Measurements from ENCODE around the gene CENPH.

CENPH gene

DNA sequence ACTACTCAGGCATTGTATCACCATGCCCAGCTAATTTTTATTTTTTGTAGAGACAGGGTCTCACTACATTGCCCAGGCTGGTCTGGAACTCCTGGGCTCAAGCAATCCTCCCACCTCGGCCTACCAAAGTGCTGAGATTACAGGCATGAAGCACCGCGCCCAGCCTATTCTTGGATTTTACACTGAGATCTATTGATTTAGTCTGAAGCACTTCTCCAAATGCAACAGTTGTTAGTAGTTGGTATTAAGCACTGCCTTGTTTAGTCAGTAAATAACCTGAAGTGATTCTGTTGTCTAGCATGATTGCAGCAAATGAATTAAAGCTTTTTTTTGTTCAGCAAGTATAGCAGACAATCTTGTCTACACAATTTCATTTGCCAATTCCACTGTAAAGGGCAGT, 31.3 kb upstream of the CENPH start:
- H3K9ac ChIP-seq (ENCODE audit: low read length), result no peak overlapping the region
- H3K79me2 ChIP-seq (ENCODE audit: control insufficient read depth, insufficient read depth, low read length, poor library complexity), result no peaks in the 10 kb centered on the region
- no CpG with 5 or more reads among the region's 3 CpGs for whole genome bisulfite sequencing (ENCODE audit: extremely low coverage, insufficient coverage, insufficient read length)
- no peak overlapping the region for H3K4me3 ChIP-seq (ENCODE audit: low read depth, low read length)
- no peak overlapping the region for H4K12ac ChIP-seq (ENCODE audit: low read depth, low read length)
- H3K23ac ChIP-seq (ENCODE audit: low read length), result no peak overlapping the region
- no peaks in the 10 kb centered on the region for H3K36me3 ChIP-seq (ENCODE audit: control insufficient read depth in 1 of 2, insufficient read depth in 2 of 2, low read length in 2 of 2)
- H3K4me2 ChIP-seq (ENCODE audit: low read length), result no peak overlapping the region
- no peak overlapping the region for H3K14ac ChIP-seq (ENCODE audit: low read length)
- H3K18ac ChIP-seq (ENCODE audit: low read length), result no peak overlapping the region
- no peaks in the 10 kb centered on the region for H3K4me1 ChIP-seq (ENCODE audit: control insufficient read depth in 1 of 2, insufficient read depth in 2 of 2, low read length in 2 of 2)
- H2BK12ac ChIP-seq (ENCODE audit: low read length), result no peak overlapping the region
- H2AFZ ChIP-seq (ENCODE audit: insufficient read depth, low read length, poor library complexity), result no peak overlapping the region
- H2AK5ac ChIP-seq (ENCODE audit: low read length), result no peak overlapping the region
- no peaks in the 10 kb centered on the region for H3K9me3 ChIP-seq (ENCODE audit: insufficient read depth, low read depth, low read length)
- no peaks in the 10 kb centered on the region for H3K27me3 ChIP-seq (ENCODE audit: insufficient read depth, low read length)
- no peak overlapping the region for H2BK5ac ChIP-seq (ENCODE audit: low read depth, low read length, poor library complexity)
- H3K27ac ChIP-seq (ENCODE audit: low read depth, low read length), result no peak overlapping the region
- H3K4ac ChIP-seq (ENCODE audit: low read depth, low read length), result no peak overlapping the region
- H4K91ac ChIP-seq (ENCODE audit: low read depth, low read length), result no peak overlapping the region
- no peak overlapping the region for H4K8ac ChIP-seq (ENCODE audit: low read depth, low read length)
- H2BK120ac ChIP-seq (ENCODE audit: insufficient read depth, low read length, poor library complexity), result no peak overlapping the region
- no peaks in the 10 kb centered on the region for H3K79me1 ChIP-seq (ENCODE audit: low read length)
- no peak for DNase-seq

DNA sequence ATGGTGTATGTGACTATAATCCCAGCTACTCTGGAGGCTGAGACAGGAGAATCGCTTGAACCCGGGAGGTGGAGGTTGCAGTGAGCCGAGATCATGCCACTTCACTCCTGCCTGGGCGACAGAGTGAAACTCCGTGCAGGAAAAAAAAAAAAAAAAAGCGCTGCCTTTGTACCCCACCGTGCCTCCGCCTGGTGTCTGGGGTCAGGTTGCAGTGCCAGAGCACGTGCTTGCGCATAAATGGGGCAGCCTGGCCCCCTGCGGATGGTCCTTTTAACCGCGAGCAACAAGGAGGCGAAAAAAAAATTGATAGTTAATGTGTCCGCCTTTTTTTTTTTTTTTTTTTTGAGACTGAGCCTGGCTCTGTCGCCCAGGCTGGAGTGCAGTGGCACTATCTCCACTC, 28.7 kb upstream of the CENPH start:
- H3K79me1 ChIP-seq (ENCODE audit: low read length), result no peaks in the 10 kb centered on the region
- no peak overlapping the region for H2BK120ac ChIP-seq (ENCODE audit: insufficient read depth, low read length, poor library complexity)
- H3K9ac ChIP-seq (ENCODE audit: low read length), result no peak overlapping the region
- no peak overlapping the region for H3K23ac ChIP-seq (ENCODE audit: low read length)
- H3K4me1 ChIP-seq (ENCODE audit: control insufficient read depth in 1 of 2, insufficient read depth in 2 of 2, low read length in 2 of 2), result no peaks in the 10 kb centered on the region
- no peak for DNase-seq
- no peaks in the 10 kb centered on the region for H3K27me3 ChIP-seq (ENCODE audit: insufficient read depth, low read length)
- H3K14ac ChIP-seq (ENCODE audit: low read length), result no peak overlapping the region
- H3K79me2 ChIP-seq (ENCODE audit: control insufficient read depth, insufficient read depth, low read length, poor library complexity), result no peaks in the 10 kb centered on the region
- H4K8ac ChIP-seq (ENCODE audit: low read depth, low read length), result no peak overlapping the region
- no peaks in the 10 kb centered on the region for H3K9me3 ChIP-seq (ENCODE audit: insufficient read depth, low read depth, low read length)
- H3K18ac ChIP-seq (ENCODE audit: low read length), result no peak overlapping the region
- H3K4me2 ChIP-seq (ENCODE audit: low read length), result no peak overlapping the region
- no peak overlapping the region for H2BK5ac ChIP-seq (ENCODE audit: low read depth, low read length, poor library complexity)
- no peak overlapping the region for H2AFZ ChIP-seq (ENCODE audit: insufficient read depth, low read length, poor library complexity)
- no peak overlapping the region for H3K4me3 ChIP-seq (ENCODE audit: low read depth, low read length)
- H3K27ac ChIP-seq (ENCODE audit: low read depth, low read length), result no peak overlapping the region
- no peak overlapping the region for H2BK12ac ChIP-seq (ENCODE audit: low read length)
- H2AK5ac ChIP-seq (ENCODE audit: low read length), result no peak overlapping the region
- no CpG with 5 or more reads among the region's 16 CpGs for WGBS (ENCODE audit: extremely low coverage, insufficient coverage, insufficient read length)
- no peak overlapping the region for H4K12ac ChIP-seq (ENCODE audit: low read depth, low read length)
- H3K36me3 ChIP-seq (ENCODE audit: control insufficient read depth in 1 of 2, insufficient read depth in 2 of 2, low read length in 2 of 2), result no peaks in the 10 kb centered on the region
- no peak overlapping the region for H4K91ac ChIP-seq (ENCODE audit: low read depth, low read length)
- H3K4ac ChIP-seq (ENCODE audit: low read depth, low read length), result no peak overlapping the region

DNA sequence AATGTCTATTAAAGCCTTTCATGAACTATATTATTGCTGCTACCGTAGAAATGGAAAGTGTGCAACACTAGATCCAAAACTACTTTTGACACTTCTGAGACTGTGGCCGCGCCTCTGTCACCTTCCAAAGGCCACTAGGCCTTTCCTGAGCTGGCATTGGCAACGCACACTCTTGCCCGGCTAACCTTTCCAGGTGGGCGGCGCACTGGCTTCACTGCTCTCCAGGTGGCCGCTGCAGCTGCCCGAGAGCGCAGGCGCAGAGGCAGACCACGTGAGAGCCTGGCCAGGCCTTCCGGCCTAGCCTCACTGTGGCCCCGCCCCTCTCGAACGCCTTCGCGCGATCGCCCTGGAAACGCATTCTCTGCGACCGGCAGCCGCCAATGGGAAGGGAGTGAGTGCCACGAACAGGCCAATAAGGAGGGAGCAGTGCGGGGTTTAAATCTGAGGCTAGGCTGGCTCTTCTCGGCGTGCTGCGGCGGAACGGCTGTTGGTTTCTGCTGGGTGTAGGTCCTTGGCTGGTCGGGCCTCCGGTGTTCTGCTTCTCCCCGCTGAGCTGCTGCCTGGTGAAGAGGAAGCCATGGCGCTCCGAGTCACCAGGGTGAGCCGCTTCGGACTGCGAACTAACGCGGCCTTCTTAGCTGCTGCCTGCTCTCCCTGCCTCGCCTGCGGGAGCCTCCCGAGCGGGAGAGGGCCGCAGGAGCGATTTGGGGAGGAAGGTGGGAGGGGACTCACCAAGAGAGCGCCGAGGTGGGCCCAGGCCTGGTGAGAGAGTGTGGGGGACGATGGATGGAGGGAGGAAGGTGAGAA, 22.5 kb upstream of the CENPH start, which contains the start of gene CCNB1:
Gene CCNB1 (plus strand): TSS at position 465 of the 807 bp plus-strand sequence. CDS start 113 bp downstream, at position 578.
- peak within 1 kb of the TSS; percentile 50 for H3K4ac ChIP-seq (ENCODE audit: low read depth, low read length)
- peaks cover 10% of the 10 kb centered on the region for H3K79me2 ChIP-seq (ENCODE audit: control insufficient read depth, insufficient read depth, low read length, poor library complexity)
- peaks cover 9 to 14% of the 10 kb centered on the region in 2 experiments for H3K36me3 ChIP-seq (ENCODE audit: control insufficient read depth in 1 of 2, insufficient read depth in 2 of 2, low read length in 2 of 2)
- peak within 1 kb of the TSS; percentile 77 for H2AK5ac ChIP-seq (ENCODE audit: low read length)
- peak within 1 kb of the TSS; percentile 90 for H4K12ac ChIP-seq (ENCODE audit: low read depth, low read length)
- no peaks in the 10 kb centered on the region for H3K9me3 ChIP-seq (ENCODE audit: insufficient read depth, low read depth, low read length)
- H4K8ac ChIP-seq (ENCODE audit: low read depth, low read length), result peak within 1 kb of the TSS; percentile 97
- peak within 1 kb of the TSS; percentile 87 for H3K4me2 ChIP-seq (ENCODE audit: low read length)
- H2BK120ac ChIP-seq (ENCODE audit: insufficient read depth, low read length, poor library complexity), result peak within 1 kb of the TSS; percentile 67
- H3K14ac ChIP-seq (ENCODE audit: low read length), result peak within 1 kb of the TSS; percentile 77
- H3K27ac ChIP-seq (ENCODE audit: low read depth, low read length), result peak within 1 kb of the TSS; percentile 29
- H3K27me3 ChIP-seq (ENCODE audit: insufficient read depth, low read length), result no peaks in the 10 kb centered on the region
- H3K18ac ChIP-seq (ENCODE audit: low read length), result peak within 1 kb of the TSS; percentile 19
- peak within 1 kb of the TSS; percentile 10 for H2BK5ac ChIP-seq (ENCODE audit: low read depth, low read length, poor library complexity)
- no CpG with 5 or more reads among the region's 50 CpGs for WGBS (ENCODE audit: extremely low coverage, insufficient coverage, insufficient read length)
- peak within 1 kb of the TSS; percentile 88 for H3K4me3 ChIP-seq (ENCODE audit: low read depth, low read length)
- DNase-seq, result peak; percentile 99 to 100
- no peak within 1 kb of the TSS for H2BK12ac ChIP-seq (ENCODE audit: low read length)
- peak within 1 kb of the TSS; percentile 11 for H3K9ac ChIP-seq (ENCODE audit: low read length)
- no peak within 1 kb of the TSS for H3K23ac ChIP-seq (ENCODE audit: low read length)
- peaks cover 5% of the 10 kb centered on the region in 2 experiments for H3K4me1 ChIP-seq (ENCODE audit: control insufficient read depth in 1 of 2, insufficient read depth in 2 of 2, low read length in 2 of 2)
- peak within 1 kb of the TSS; percentile 88 for H2AFZ ChIP-seq (ENCODE audit: insufficient read depth, low read length, poor library complexity)
- peaks cover 7% of the 10 kb centered on the region for H3K79me1 ChIP-seq (ENCODE audit: low read length)
- peak within 1 kb of the TSS; percentile 67 for H4K91ac ChIP-seq (ENCODE audit: low read depth, low read length)

DNA sequence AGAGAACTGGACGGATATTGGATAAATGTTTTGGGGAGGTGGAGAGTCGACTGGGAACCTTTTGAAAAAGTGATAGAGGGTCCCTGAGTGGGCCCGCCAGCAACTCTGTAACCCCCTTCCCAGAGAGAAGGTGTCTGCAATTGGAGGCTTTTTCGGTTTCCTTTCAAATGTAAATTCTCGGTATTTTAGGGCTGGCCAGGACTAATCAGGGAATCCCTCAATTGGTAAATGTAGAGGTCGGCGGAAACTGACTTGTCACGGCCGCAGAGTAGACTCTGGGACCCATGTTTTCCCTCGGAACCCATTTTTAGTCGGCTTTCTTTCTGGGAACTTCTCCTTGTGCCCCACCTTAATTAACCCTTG, 21.9 kb upstream of the CENPH start:
- H2BK5ac ChIP-seq (ENCODE audit: low read depth, low read length, poor library complexity), result peak overlapping the region; percentile 10
- peak overlapping the region; percentile 29 for H3K27ac ChIP-seq (ENCODE audit: low read depth, low read length)
- H2BK12ac ChIP-seq (ENCODE audit: low read length), result no peak overlapping the region
- H3K9ac ChIP-seq (ENCODE audit: low read length), result peak overlapping the region; percentile 11
- no peak for DNase-seq
- H3K79me2 ChIP-seq (ENCODE audit: control insufficient read depth, insufficient read depth, low read length, poor library complexity), result peaks cover 10% of the 10 kb centered on the region
- H4K8ac ChIP-seq (ENCODE audit: low read depth, low read length), result peak overlapping the region; percentile 80
- H3K4ac ChIP-seq (ENCODE audit: low read depth, low read length), result peak overlapping the region; percentile 50
- H3K79me1 ChIP-seq (ENCODE audit: low read length), result peaks cover 7% of the 10 kb centered on the region
- no peak overlapping the region for H4K12ac ChIP-seq (ENCODE audit: low read depth, low read length)
- H3K4me1 ChIP-seq (ENCODE audit: control insufficient read depth in 1 of 2, insufficient read depth in 2 of 2, low read length in 2 of 2), result peaks cover 5% of the 10 kb centered on the region in 2 experiments
- H3K4me3 ChIP-seq (ENCODE audit: low read depth, low read length), result peak overlapping the region; percentile 88
- H3K4me2 ChIP-seq (ENCODE audit: low read length), result peak overlapping the region; percentile 87
- peak overlapping the region; percentile 67 for H4K91ac ChIP-seq (ENCODE audit: low read depth, low read length)
- H3K36me3 ChIP-seq (ENCODE audit: control insufficient read depth in 1 of 2, insufficient read depth in 2 of 2, low read length in 2 of 2), result peaks cover 15 to 19% of the 10 kb centered on the region in 2 experiments
- H2AK5ac ChIP-seq (ENCODE audit: low read length), result no peak overlapping the region
- H3K27me3 ChIP-seq (ENCODE audit: insufficient read depth, low read length), result no peaks in the 10 kb centered on the region
- no CpG with 5 or more reads among the region's 11 CpGs for WGBS (ENCODE audit: extremely low coverage, insufficient coverage, insufficient read length)
- H2BK120ac ChIP-seq (ENCODE audit: insufficient read depth, low read length, poor library complexity), result no peak overlapping the region
- H2AFZ ChIP-seq (ENCODE audit: insufficient read depth, low read length, poor library complexity), result peak overlapping the region; percentile 72
- H3K9me3 ChIP-seq (ENCODE audit: insufficient read depth, low read depth, low read length), result no peaks in the 10 kb centered on the region
- no peak overlapping the region for H3K23ac ChIP-seq (ENCODE audit: low read length)
- peak overlapping the region; percentile 19 for H3K18ac ChIP-seq (ENCODE audit: low read length)
- peak overlapping the region; percentile 77 for H3K14ac ChIP-seq (ENCODE audit: low read length)

Measured in trophoblast cell (in vitro differentiated cells and primary cell).